DND-41 (cell line): ENCODE measurements around the gene AHNAK.

ENCODE experiments used
- ATAC-seq: fragments of 200-7000 bp; cut with Tn5 transposase; 3 replicates; pipeline ENCODE4 v1.9.1; 2021; ENCODE audit warnings: low read depth; ENCODE audit not compliant: insufficient read depth
- DNase-seq: peaks from one replicate; pipeline ENCODE4 v3.0.0-alpha.2; 2020
- H2AFZ ChIP-seq: 2 replicates; pipeline ENCODE4 v1.6.0; 2012; ENCODE audit warnings: low read depth, low read length
- H3K27ac ChIP-seq: 2 replicates; pipeline ENCODE4 v1.5.1; 2012; ENCODE audit warnings: low read length, inconsistent platforms
- H3K27me3 ChIP-seq: fragments of 200-600 bp; sonication (generic); 2 replicates; pipeline ENCODE4 v1.6.0; 2012; ENCODE audit warnings: low read length, mild to moderate bottlenecking, inconsistent platforms; ENCODE audit not compliant: insufficient read depth, poor library complexity
- H3K36me3 ChIP-seq: 2 replicates; pipeline ENCODE4 v1.5.1; 2012; ENCODE audit warnings: low read length, inconsistent platforms; ENCODE audit not compliant: insufficient read depth
- H3K4me1 ChIP-seq: 2 replicates; pipeline ENCODE4 v1.5.1; 2012; ENCODE audit warnings: mild to moderate bottlenecking, low read length; ENCODE audit not compliant: insufficient read depth
- H3K4me2 ChIP-seq: 2 replicates; pipeline ENCODE4 v1.6.0; 2012; ENCODE audit warnings: mild to moderate bottlenecking, moderate library complexity, low read length, inconsistent platforms; ENCODE audit not compliant: insufficient read depth
- H3K4me3 ChIP-seq, 2 experiments: fragments of 200-600 bp in 1 of 2; shearing (Covaris generic) in 1 of 2; 2 replicates each; pipeline ENCODE4 v1.5.1; 2012 to 2016; ENCODE audit warnings: inconsistent platforms in 2 of 2, low read length in 2 of 2, mild to moderate bottlenecking in 2 of 2, low read depth in 1 of 2, moderate library complexity in 1 of 2
- H3K79me2 ChIP-seq: 2 replicates; pipeline ENCODE4 v1.6.0; 2012; ENCODE audit warnings: low read length, inconsistent platforms; ENCODE audit not compliant: insufficient read depth
- H3K9ac ChIP-seq: 2 replicates; pipeline ENCODE4 v1.6.0; 2012; ENCODE audit warnings: low read depth, mild to moderate bottlenecking, inconsistent platforms, low read length, moderate library complexity
- H3K9me3 ChIP-seq: 2 replicates; pipeline ENCODE4 v1.5.1; 2012; ENCODE audit warnings: low read length, moderate library complexity, mild to moderate bottlenecking, inconsistent platforms; ENCODE audit not compliant: insufficient read depth, severe bottlenecking
- H4K20me1 ChIP-seq: 2 replicates; pipeline ENCODE4 v1.6.0; 2012; ENCODE audit warnings: low read length; ENCODE audit not compliant: insufficient read depth
- CTCF ChIP-seq: IDR thresholded peaks from 2 replicates; pipeline ENCODE4 v1.5.1; 2012; ENCODE audit warnings: borderline replicate concordance, low read length, moderate library complexity, mild to moderate bottlenecking; ENCODE audit not compliant: poor library complexity, severe bottlenecking; ENCODE audit errors: extremely low read depth
- EZH2 ChIP-seq: IDR thresholded peaks from 3 replicates; pipeline ENCODE4 v1.6.1; 2012; ENCODE audit warnings: borderline replicate concordance, low read depth, mild to moderate bottlenecking, moderate library complexity, low read length, inconsistent platforms; ENCODE audit not compliant: severe bottlenecking

Gene AHNAK

DNA sequence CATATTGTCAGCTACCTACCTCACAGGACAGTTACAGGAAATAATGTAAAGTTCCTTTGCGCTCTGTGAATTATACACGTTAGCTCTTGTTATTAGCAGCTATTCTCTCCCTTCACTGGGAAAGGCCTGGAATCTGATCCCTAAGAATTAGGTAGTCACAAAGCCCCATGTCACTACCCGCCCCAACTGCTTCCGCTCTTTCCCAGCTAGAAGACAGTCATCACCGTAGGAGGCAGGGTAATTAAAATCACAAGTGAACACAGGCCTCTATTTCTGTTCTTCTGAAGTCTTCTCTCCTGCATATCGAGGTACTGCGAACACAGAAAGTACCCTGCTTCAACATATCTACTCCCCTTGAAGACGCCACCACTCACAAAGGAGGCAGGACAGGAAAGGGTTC is 12.6 kb upstream of the AHNAK start:
- Histone ChIP-seq H3K4me3 (no peak overlapping the region), H3K4me1 (peaks cover 81% of the 10 kb centered on the region), H3K79me2 (peaks cover 16% of the 10 kb centered on the region), H3K27ac (0 out of 2 replicates have a peak overlapping the region, but pooled peaks have one; percentile 14), H3K4me2 (no peak overlapping the region), H3K36me3 (peaks cover 64% of the 10 kb centered on the region), H4K20me1 (peaks cover 46% of the 10 kb centered on the region), H3K9ac (no peak overlapping the region), H3K27me3 (no peaks in the 10 kb centered on the region), H3K9me3 (no peaks in the 10 kb centered on the region), H2AFZ (no peak overlapping the region)
- TF ChIP-seq CTCF, result no peak
- no peak for TF ChIP-seq EZH2
- no peak for ATAC-seq
- no peak for DNase-seq

DNA sequence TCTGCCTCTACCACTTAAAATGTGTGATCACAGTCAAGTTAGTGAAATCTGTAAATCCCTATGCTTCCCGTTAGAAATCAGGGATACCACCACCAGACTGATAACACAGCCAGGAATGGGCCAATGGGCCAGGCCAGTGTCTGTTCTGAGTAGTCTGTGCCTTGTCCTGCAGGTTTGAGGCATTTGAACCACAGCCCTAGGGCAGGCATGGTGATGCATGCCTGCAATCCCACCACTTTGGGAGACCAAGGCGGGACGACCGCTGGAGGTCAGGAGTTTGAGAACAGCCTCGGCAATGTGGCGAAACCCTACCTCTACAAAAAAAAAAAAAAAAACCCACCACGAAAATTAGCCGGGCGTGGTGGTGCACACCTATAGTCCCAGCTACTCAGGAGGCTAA is 12.1 kb upstream of the AHNAK start:
- Histone ChIP-seq H3K4me2 (no peak overlapping the region), H3K9ac (no peak overlapping the region), H3K79me2 (peaks cover 10% of the 10 kb centered on the region; the same call in 1 of the 2 replicates), H2AFZ (no peak overlapping the region), H4K20me1 (peaks cover 44% of the 10 kb centered on the region), H3K27ac (no peak overlapping the region), H3K4me1 (peaks cover 82% of the 10 kb centered on the region), H3K9me3 (no peaks in the 10 kb centered on the region), H3K4me3 (no peak overlapping the region), H3K36me3 (peaks cover 59% of the 10 kb centered on the region), H3K27me3 (no peaks in the 10 kb centered on the region)
- ATAC-seq (no peak), DNase-seq (no peak)
- no peak for TF ChIP-seq EZH2
- no peak for TF ChIP-seq CTCF

- Histone ChIP-seq H2AFZ (no peak overlapping the region), H3K36me3 (peaks cover 43% of the 10 kb centered on the region), H3K27me3 (no peaks in the 10 kb centered on the region), H3K9ac (peak overlapping the region; percentile 46), H3K79me2 (peaks cover 6% of the 10 kb centered on the region; the same call in 1 of the 2 replicates), H3K27ac (peak overlapping the region; percentile 92), H4K20me1 (peaks cover 39% of the 10 kb centered on the region), H3K4me3 (no peak overlapping the region), H3K4me1 (peaks cover 79% of the 10 kb centered on the region), H3K4me2 (peak overlapping the region; percentile 59), H3K9me3 (no peaks in the 10 kb centered on the region)
- no peak for TF ChIP-seq EZH2
- no peak for TF ChIP-seq CTCF
- ATAC-seq (peak; percentile 41), DNase-seq (peak; percentile 72)
Observed at GRCh38 chr11:62556875-62557631, 10.4 kb upstream of the AHNAK start.
